Naive thymus-derived CD4-positive, alpha-beta T cell (primary cell): Measurements from ENCODE around the gene CAB39. TPM values are rescaled to one million over a fixed set of nuclear protein-coding genes. Genes with fewer than 3 reads are reported as not detected.

Source experiments
- ATAC-seq: fragments of 150-1000 bp; cut with Tn5 transposase; 2 replicates; pipeline ENCODE4 v1.10.0; 2021; ENCODE audit warnings: mild to moderate bottlenecking, moderate library complexity
- CTCF ChIA-PET: fragments of 350-600 bp; sonication (Branson Sonifier 250); formaldehyde crosslinking; loops from one replicate; lab custom pipeline; 2021; ENCODE audit warnings: antibody characterized with exemption; lab: Charles Lee
- POLR2A ChIA-PET: fragments of 350-600 bp; sonication (Branson Sonifier 250); formaldehyde crosslinking; loops from one replicate; lab custom pipeline; 2021; ENCODE audit warnings: antibody characterized with exemption, inconsistent platforms; lab: Charles Lee
- DNase-seq, 9 donors: peaks; one replicate each; pipeline versions ENCODE4 v3.0.0 to v3.0.0-alpha.2; 2020 to 2022; ENCODE audit warnings: mixed read lengths in 1 of 9
- H3K27ac ChIP-seq: one replicate; pipeline ENCODE4 v1.7.0; 2013; ENCODE audit warnings: mild to moderate bottlenecking, low read depth, low read length, moderate library complexity
- H3K27me3 ChIP-seq, 2 donors: one replicate each; pipeline ENCODE4 v1.7.0; 2013; ENCODE audit warnings: low read length in 2 of 2, mild to moderate bottlenecking in 2 of 2, moderate library complexity in 2 of 2; ENCODE audit not compliant: control insufficient read depth in 2 of 2, insufficient read depth in 2 of 2
- H3K36me3 ChIP-seq, 3 experiments: 1 replicate in 2 of 3; 2 replicates in 1 of 3; pipeline ENCODE4 v1.7.0; 2013; ENCODE audit warnings: low read length in 3 of 3, mild to moderate bottlenecking in 3 of 3, moderate library complexity in 1 of 3; ENCODE audit not compliant: insufficient read depth in 3 of 3, control insufficient read depth in 2 of 3
- H3K4me1 ChIP-seq, 2 donors: one replicate each; pipeline ENCODE4 v1.7.0; 2013; ENCODE audit warnings: low read length in 2 of 2, mild to moderate bottlenecking in 2 of 2, moderate library complexity in 1 of 2; ENCODE audit not compliant: control insufficient read depth in 2 of 2, insufficient read depth in 2 of 2
- H3K4me3 ChIP-seq: 2 replicates; pipeline ENCODE4 v1.7.0; 2013; ENCODE audit warnings: mild to moderate bottlenecking, low read length
- H3K9me3 ChIP-seq, 3 experiments: 1 replicate in 2 of 3; 2 replicates in 1 of 3; pipeline ENCODE4 v1.7.0; 2013; ENCODE audit warnings: low read length in 3 of 3; ENCODE audit not compliant: control insufficient read depth in 2 of 3
- H3K27ac Mint-ChIP-seq, 9 donors: one replicate each; pipeline ENCODE4 v1.8.0; 2020 to 2022; ENCODE audit warnings: mixed read lengths in 9 of 9, mild to moderate bottlenecking in 8 of 9, moderate library complexity in 5 of 9, inconsistent platforms in 2 of 9
- H3K27me3 Mint-ChIP-seq, 5 donors: one replicate each; pipeline ENCODE4 v1.8.0; 2021 to 2022; ENCODE audit warnings: mixed read lengths in 5 of 5, mild to moderate bottlenecking in 1 of 5
- H3K36me3 Mint-ChIP-seq, 5 donors: one replicate each; pipeline ENCODE4 v1.8.0; 2020 to 2022; ENCODE audit warnings: mixed read lengths in 5 of 5, mild to moderate bottlenecking in 3 of 5, inconsistent platforms in 1 of 5
- H3K4me1 Mint-ChIP-seq, 7 donors: one replicate each; pipeline ENCODE4 v1.8.0; 2020 to 2022; ENCODE audit warnings: mixed read lengths in 7 of 7, mild to moderate bottlenecking in 3 of 7, inconsistent platforms in 1 of 7
- H3K4me3 Mint-ChIP-seq, 10 donors: one replicate each; pipeline ENCODE4 v1.8.0; 2020 to 2022; ENCODE audit warnings: mild to moderate bottlenecking in 10 of 10, mixed read lengths in 10 of 10, moderate library complexity in 6 of 10, inconsistent platforms in 2 of 10
- H3K9me3 Mint-ChIP-seq, 11 donors: one replicate each; pipeline ENCODE4 v1.8.0; 2020 to 2022; ENCODE audit warnings: mixed read lengths in 11 of 11, mild to moderate bottlenecking in 4 of 11, inconsistent platforms in 1 of 11, moderate library complexity in 1 of 11
- intact Hi-C, 2 donors: fragments of 100-400 bp; cut with micrococcal nuclease; formaldehyde crosslinking; loops; one replicate each; pipeline ENCODE4 v1.15.1; 2023
- polyA plus RNA-seq, 2 donors: library from polyadenylated mRNA; unstranded; fragments of 300-500 nt; fragmentation: Illumina TruSeq; gene quantifications; one replicate each; pipeline ENCODE4 v1.2.3, GENCODE V29; 2021
- total RNA-seq, 6 experiments: library from RNA in 5 of 6; stranded (reverse) in 5 of 6; gene quantifications; 1 replicate in 5 of 6; 2 replicates in 1 of 6; pipeline ENCODE4 v1.2.3 and lab custom pipeline; 2021 to 2026

The CAB39 gene
- total and polyA plus RNA-seq, 7 experiments from 2014 or later = 71.0 to 186 (median 79.4) TPM

DNA sequence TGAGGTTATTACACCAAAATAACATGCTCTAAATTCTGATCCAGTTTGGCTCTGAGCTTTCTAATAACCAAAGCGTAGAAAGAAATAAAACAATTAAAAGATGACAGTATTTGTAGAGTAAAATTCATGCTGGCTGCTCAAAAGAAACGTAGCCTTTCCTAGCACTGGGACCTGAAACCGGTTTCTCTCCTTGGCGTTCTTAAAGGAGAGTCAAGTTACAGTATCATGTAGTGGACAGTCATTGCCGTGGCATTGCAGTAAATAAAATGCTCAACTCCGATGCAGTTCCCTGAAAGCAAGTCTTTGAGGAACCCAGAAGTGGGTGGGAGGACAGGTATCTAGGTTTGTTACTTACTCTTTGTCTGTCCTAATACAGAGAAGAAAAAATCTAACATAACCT, 99.4 kb downstream of the CAB39 start:
- Mint-ChIP-seq H3K4me3 (no peak overlapping the region), H3K27me3 (no peaks in the 10 kb centered on the region), H3K27ac (peak overlapping the region in 7 of 9 donors; percentile 32 to 78 (median 61)), H3K4me1 (peaks cover 4 to 42% (median 19%) of the 10 kb centered on the region in 7 donors), H3K36me3 (peaks cover 7 to 27% (median 23%) of the 10 kb centered on the region in 5 donors), H3K9me3 (no peaks in the 10 kb centered on the region)
- no peak overlapping the region for H3K4me3 ChIP-seq
- no peaks in the 10 kb centered on the region for H3K4me1 ChIP-seq
- DNase-seq (no peak), ATAC-seq (no peak)
- H3K27ac ChIP-seq = no peak overlapping the region
- peaks cover 9 to 63% (median 11%) of the 10 kb centered on the region in 3 experiments for H3K36me3 ChIP-seq
- ChIA-PET POLR2A (interaction anchor here (1.6 kb wide), 1 partner anchor 13 kb away, joined by 5 read pairs; no protein-coding TSS in a partner anchor), CTCF (interaction anchor here (0.6 to 1.8 kb wide), 2 partner anchors 12 to 206 kb away, joined by 7 to 8 read pairs; no protein-coding TSS in a partner anchor)
- intact Hi-C loops = no loop called here
- no peaks in the 10 kb centered on the region for H3K27me3 ChIP-seq
- H3K9me3 ChIP-seq = no peaks in the 10 kb centered on the region

- ChIA-PET POLR2A (no interaction called here), CTCF (interaction anchor here (1.1 kb wide), 1 partner anchor 10 kb away, joined by 6 read pairs; no protein-coding TSS in a partner anchor)
- Histone ChIP-seq H3K27me3 (no peaks in the 10 kb centered on the region), H3K36me3 (peaks cover 9 to 82% (median 21%) of the 10 kb centered on the region in 3 experiments), H3K9me3 (no peaks in the 10 kb centered on the region), H3K4me3 (no peak overlapping the region), H3K4me1 (no peaks in the 10 kb centered on the region), H3K27ac (no peak overlapping the region)
- Mint-ChIP-seq H3K27ac (peak overlapping the region in 7 of 9 donors; percentile 12 to 76 (median 70)), H3K4me3 (no peak overlapping the region), H3K9me3 (no peaks in the 10 kb centered on the region), H3K36me3 (peaks cover 13 to 41% (median 29%) of the 10 kb centered on the region in 5 donors), H3K27me3 (no peaks in the 10 kb centered on the region), H3K4me1 (peaks cover 0 to 36% (median 19%) of the 10 kb centered on the region in 7 donors)
- intact Hi-C loops = loop anchor here in 1 of 2 donors (1.0 kb wide), 1 partner anchor 806 kb away; no protein-coding TSS in a partner anchor
- ATAC-seq = no peak
- DNase-seq = no peak
Observed at GRCh38 chr2:230814616-230815015, 102.0 kb downstream of the CAB39 start.

GRCh38 chr2:230815088-230815487, 102.4 kb downstream of the CAB39 start:
- Mint-ChIP-seq H3K4me1 (peaks cover 0 to 36% (median 19%) of the 10 kb centered on the region in 7 donors), H3K36me3 (peaks cover 13 to 41% (median 27%) of the 10 kb centered on the region in 5 donors), H3K27me3 (no peaks in the 10 kb centered on the region), H3K9me3 (no peaks in the 10 kb centered on the region), H3K4me3 (no peak overlapping the region), H3K27ac (peak overlapping the region in 6 of 9 donors; percentile 47 to 79 (median 74))
- DNase-seq = no peak
- Histone ChIP-seq H3K9me3 (no peaks in the 10 kb centered on the region), H3K4me3 (no peak overlapping the region), H3K27me3 (no peaks in the 10 kb centered on the region), H3K4me1 (no peaks in the 10 kb centered on the region), H3K27ac (no peak overlapping the region), H3K36me3 (peaks cover 9 to 82% (median 21%) of the 10 kb centered on the region in 3 experiments)
- POLR2A ChIA-PET = no interaction called here
- CTCF ChIA-PET = no interaction called here
- no peak for ATAC-seq
- intact Hi-C loops = no loop called here

- H3K27me3 ChIP-seq = no peaks in the 10 kb centered on the region
- DNase-seq = no peak
- peaks cover 0 to 32% (median 19%) of the 10 kb centered on the region in 7 donors for H3K4me1 Mint-ChIP-seq
- ChIA-PET POLR2A (no interaction called here), CTCF (interaction anchor here (1.0 kb wide), 1 partner anchor 171 kb away, joined by 5 read pairs; no protein-coding TSS in a partner anchor)
- no peak overlapping the region for H3K4me3 Mint-ChIP-seq
- H3K36me3 ChIP-seq = peaks cover 4 to 75% (median 13%) of the 10 kb centered on the region in 3 experiments
- peaks cover 9 to 36% (median 21%) of the 10 kb centered on the region in 5 donors for H3K36me3 Mint-ChIP-seq
- no peaks in the 10 kb centered on the region for H3K4me1 ChIP-seq
- intact Hi-C loops = no loop called here
- H3K27ac ChIP-seq = no peak overlapping the region
- no peaks in the 10 kb centered on the region for H3K9me3 ChIP-seq
- H3K9me3 Mint-ChIP-seq = no peaks in the 10 kb centered on the region
- no peak for ATAC-seq
- no peaks in the 10 kb centered on the region for H3K27me3 Mint-ChIP-seq
- H3K27ac Mint-ChIP-seq = peak overlapping the region in 7 of 9 donors; percentile 5 to 81 (median 51)
- no peak overlapping the region for H3K4me3 ChIP-seq
Observed at GRCh38 chr2:230816735-230817134, 104.1 kb downstream of the CAB39 start.

GRCh38 chr2:230819433-230819832, 106.8 kb downstream of the CAB39 start:
- Histone ChIP-seq H3K4me3 (no peak overlapping the region), H3K27ac (no peak overlapping the region), H3K4me1 (no peaks in the 10 kb centered on the region), H3K27me3 (no peaks in the 10 kb centered on the region), H3K36me3 (peaks cover 0 to 57% (median 10%) of the 10 kb centered on the region in 3 experiments), H3K9me3 (no peaks in the 10 kb centered on the region)
- Mint-ChIP-seq H3K27ac (peak overlapping the region in 4 of 9 donors; percentile 10 to 72 (median 46)), H3K36me3 (peaks cover 7 to 25% (median 15%) of the 10 kb centered on the region in 5 donors), H3K9me3 (no peaks in the 10 kb centered on the region), H3K4me1 (peaks cover 0 to 20% (median 8%) of the 10 kb centered on the region in 7 donors), H3K27me3 (peaks cover 0 to 2% (median 0%) of the 10 kb centered on the region in 5 donors), H3K4me3 (no peak overlapping the region)
- ChIA-PET POLR2A (interaction anchor here (0.5 to 0.6 kb wide), 2 partner anchors 149 to 540 kb away, joined by 3 read pairs; no protein-coding TSS in a partner anchor), CTCF (no interaction called here)
- DNase-seq (no peak), ATAC-seq (no peak)
- intact Hi-C loops = no loop called here

GRCh38 chr2:230821261-230821990, 108.8 kb downstream of the CAB39 start:
- Histone ChIP-seq H3K27me3 (no peaks in the 10 kb centered on the region), H3K4me1 (no peaks in the 10 kb centered on the region), H3K9me3 (no peaks in the 10 kb centered on the region), H3K27ac (no peak overlapping the region), H3K36me3 (peaks cover 0 to 41% (median 10%) of the 10 kb centered on the region in 3 experiments), H3K4me3 (no peak overlapping the region)
- peak overlapping the region in 4 of 9 donors; percentile 9 to 66 (median 42) for H3K27ac Mint-ChIP-seq
- ChIA-PET CTCF (no interaction called here), POLR2A (no interaction called here)
- no peaks in the 10 kb centered on the region for H3K9me3 Mint-ChIP-seq
- H3K36me3 Mint-ChIP-seq = peaks cover 7 to 21% (median 15%) of the 10 kb centered on the region in 5 donors
- H3K4me1 Mint-ChIP-seq = peaks cover 0 to 17% (median 7%) of the 10 kb centered on the region in 7 donors
- ATAC-seq (no peak), DNase-seq (no peak)
- H3K27me3 Mint-ChIP-seq = peaks cover 4 to 21% (median 8%) of the 10 kb centered on the region in 5 donors
- H3K4me3 Mint-ChIP-seq = no peak overlapping the region
- intact Hi-C loops = loop anchor here in 1 of 2 donors (10.0 kb wide), 1 partner anchor 83 kb away; no protein-coding TSS in a partner anchor
